ENCODE measurements around the gene KRTAP5-8.
"Not testable (repeated sequence)": the region's sequence is repeated elsewhere in the genome, so short reads cannot be mapped to it uniquely, and the experiment has no call there.

- TF ChIP-seq EP300, CTCF (IDR thresholded peaks at IDR 0.05): not testable (repeated sequence)
These were observed 29.8 kb downstream of the KRTAP5-8 start for GRCh38 chr11:71567633-71568032.
